Measurements from ENCODE around the gene ASNSD1. TPM values are rescaled to one million over a fixed set of nuclear protein-coding genes. Genes with fewer than 3 reads are reported as not detected.
A peak's percentile ranks its signal among the peaks of the same experiment; 100 is the strongest.

Gene ASNSD1
- total RNA-seq, 2 experiments from 2014 or later = 31.9 to 36.8 TPM

GRCh38 chr2:189698020-189698887 lies 37.0 kb downstream of the ASNSD1 start:
- H3K9me2 ChIP-seq (ENCODE audit: insufficient read depth, low read length) = no peaks in the 10 kb centered on the region
- H3K79me2 ChIP-seq (ENCODE audit: insufficient read depth, low read depth, low read length) = no peaks in the 10 kb centered on the region
- peak overlapping the region; percentile 22; the same call in 1 of the 2 replicates for H3K4me2 ChIP-seq (ENCODE audit: low read length)
- intact Hi-C loops (cut with micrococcal nuclease; ENCODE audit: unreplicated experiment) = loop anchor here (1.0 kb wide), 1 partner anchor 37 kb away; the partner anchor contains the start of gene ASNSD1
- H3K36me3 ChIP-seq (ENCODE audit: insufficient read depth, low read length) = no peaks in the 10 kb centered on the region
- ChIA-PET CTCF (ENCODE audit: unreplicated experiment) (interaction anchor here (1.6 kb wide), 1 partner anchor 38 kb away, joined by 4 read pairs; the partner anchor contains the start of gene ASNSD1), POLR2A (interaction anchor here (1.0 to 1.1 kb wide), 2 partner anchors 38 to 40 kb away, joined by 3 to 5 read pairs; no protein-coding TSS in a partner anchor)
- no peak overlapping the region for H3K27ac ChIP-seq (ENCODE audit: low read depth, low read length, poor library complexity, severe bottlenecking)
- no peaks in the 10 kb centered on the region for H4K20me1 ChIP-seq (ENCODE audit: insufficient read depth, low read length)
- H3K4me3 ChIP-seq (ENCODE audit: low read depth, low read length, poor library complexity, severe bottlenecking) = no peak overlapping the region
- H3K4me1 ChIP-seq (ENCODE audit: insufficient read depth, low read length, poor library complexity, severe bottlenecking) = no peaks in the 10 kb centered on the region
- no peaks in the 10 kb centered on the region for H3K9me3 ChIP-seq (ENCODE audit: low read length)
- no TSS peak for BruUV-seq (replicated peaks)
- TF ChIP-seq EZH2phosphoT487 (IDR thresholded peaks at IDR 0.05; ENCODE audit: borderline replicate concordance, low read depth, low read length) (no peak), CTCF (conservative IDR thresholded peaks at IDR 0.05; ENCODE audit: low read length) (peak; percentile 85)
- H2AFZ ChIP-seq (ENCODE audit: low read length) = no peak overlapping the region
- DNase-seq (ENCODE audit: low spot score) = peak; percentile 70

GRCh38 chr2:189700681-189701080 lies 39.4 kb downstream of the ASNSD1 start:
- Histone ChIP-seq H3K9me2 (ENCODE audit: insufficient read depth, low read length) (no peaks in the 10 kb centered on the region), H3K27ac (ENCODE audit: low read depth, low read length, poor library complexity, severe bottlenecking) (no peak overlapping the region)
- CTCF ChIA-PET (ENCODE audit: unreplicated experiment) = no interaction called here

More at GRCh38 chr2:189700681-189701080, 39.4 kb downstream of the ASNSD1 start:
- no TSS peak for BruUV-seq (replicated peaks)
- intact Hi-C loops (cut with micrococcal nuclease; ENCODE audit: unreplicated experiment) = no loop called here
- Histone ChIP-seq H3K4me3 (ENCODE audit: low read depth, low read length, poor library complexity, severe bottlenecking) (no peak overlapping the region), H3K9me3 (ENCODE audit: low read length) (no peaks in the 10 kb centered on the region), H3K79me2 (ENCODE audit: insufficient read depth, low read depth, low read length) (no peaks in the 10 kb centered on the region), H3K36me3 (ENCODE audit: insufficient read depth, low read length) (no peaks in the 10 kb centered on the region), H3K4me1 (ENCODE audit: insufficient read depth, low read length, poor library complexity, severe bottlenecking) (no peaks in the 10 kb centered on the region), H2AFZ (ENCODE audit: low read length) (no peak overlapping the region), H4K20me1 (ENCODE audit: insufficient read depth, low read length) (no peaks in the 10 kb centered on the region), H3K4me2 (ENCODE audit: low read length) (no peak overlapping the region)
- DNase-seq (ENCODE audit: low spot score) = no peak
- POLR2A ChIA-PET = no interaction called here
- no peak for TF ChIP-seq EZH2phosphoT487 (IDR thresholded peaks at IDR 0.05; ENCODE audit: borderline replicate concordance, low read depth, low read length)
- TF ChIP-seq CTCF (conservative IDR thresholded peaks at IDR 0.05; ENCODE audit: low read length) = no peak

All from OCI-LY7 (cell line).